ENCODE results near the gene NOTCH1.
A peak's percentile ranks its signal among the peaks of the same experiment; 100 is the strongest.

NOTCH1 gene

DNA sequence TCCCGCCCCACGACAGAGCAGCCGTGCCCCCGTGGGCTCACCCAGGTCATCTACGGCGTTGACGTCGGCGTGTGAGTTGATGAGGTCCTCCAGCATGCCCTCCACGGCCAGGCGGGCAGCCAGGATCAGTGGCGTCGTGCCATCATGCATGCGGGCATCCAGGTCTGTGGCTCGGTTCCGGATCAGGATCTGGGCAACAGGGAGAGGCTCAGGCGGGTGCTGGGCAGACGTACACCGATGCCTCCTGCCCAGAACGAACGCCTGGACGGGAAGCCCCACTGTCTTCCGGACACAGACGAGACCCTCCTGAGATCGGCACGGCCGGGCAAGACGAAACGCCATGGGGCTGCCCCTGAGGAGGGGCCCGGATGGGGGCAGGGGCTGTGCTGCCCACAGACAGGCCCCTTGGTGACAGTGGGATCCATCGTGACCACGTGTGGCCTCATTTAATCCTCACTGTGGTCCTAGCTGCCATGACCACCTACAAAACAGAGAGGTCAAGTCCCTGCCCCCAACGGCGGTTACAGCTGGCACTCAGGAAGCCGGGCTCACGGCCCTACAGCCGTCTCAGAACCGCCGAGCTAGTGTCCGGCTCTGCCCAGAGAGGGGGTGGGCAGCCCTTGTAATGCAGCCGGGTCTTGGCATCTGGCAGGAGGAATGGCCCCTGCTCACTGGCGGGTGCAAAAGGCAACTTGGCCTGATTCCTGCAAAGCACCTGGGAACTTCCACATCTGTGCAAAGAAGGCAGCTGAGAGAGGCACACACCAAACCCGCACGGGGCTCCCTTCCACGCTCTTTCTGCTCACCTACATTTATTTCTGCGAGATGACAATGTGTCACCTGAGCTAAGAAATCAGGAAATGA is 46.5 kb downstream of the NOTCH1 start:
- DNase-seq, result no peak

DNA sequence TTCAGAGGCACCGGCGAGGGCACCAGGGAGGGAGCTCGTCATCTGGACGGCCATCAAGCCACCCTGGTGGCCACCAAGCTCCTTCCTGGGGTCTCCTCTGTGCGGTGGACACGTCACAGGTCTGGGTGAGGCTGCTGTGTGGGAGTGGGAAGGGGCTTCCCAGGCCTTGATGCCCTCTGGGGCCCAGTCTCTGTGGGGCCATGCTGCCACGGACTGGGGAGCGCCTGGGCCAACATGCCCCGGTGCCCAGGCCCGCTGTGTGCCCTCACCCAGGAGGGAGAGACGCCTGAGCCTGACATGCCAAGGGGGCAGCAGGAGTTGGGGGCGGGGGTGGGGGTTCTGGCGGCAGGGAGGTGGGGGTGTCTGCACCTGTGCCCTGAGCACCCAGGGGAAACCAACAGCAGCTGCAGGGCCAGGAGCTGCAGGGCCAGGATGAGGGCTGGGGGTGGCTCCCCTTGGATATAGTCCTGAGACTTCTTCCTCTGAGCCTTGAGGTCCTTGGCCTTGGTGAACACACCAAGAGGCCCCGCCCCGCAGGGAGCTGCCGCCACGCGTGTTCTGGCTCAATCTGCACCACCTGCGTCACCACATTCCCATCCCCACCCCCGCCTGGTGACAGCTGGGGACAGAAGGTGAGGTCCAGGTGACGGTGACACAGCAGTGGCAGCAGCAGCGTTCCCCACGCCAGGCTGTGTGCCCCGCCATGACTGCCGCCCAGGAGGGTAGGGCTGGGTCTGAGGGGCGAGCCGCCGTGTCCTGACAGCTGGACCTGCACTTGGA is 47.7 kb downstream of the NOTCH1 start:
- no peak for DNase-seq

DNA sequence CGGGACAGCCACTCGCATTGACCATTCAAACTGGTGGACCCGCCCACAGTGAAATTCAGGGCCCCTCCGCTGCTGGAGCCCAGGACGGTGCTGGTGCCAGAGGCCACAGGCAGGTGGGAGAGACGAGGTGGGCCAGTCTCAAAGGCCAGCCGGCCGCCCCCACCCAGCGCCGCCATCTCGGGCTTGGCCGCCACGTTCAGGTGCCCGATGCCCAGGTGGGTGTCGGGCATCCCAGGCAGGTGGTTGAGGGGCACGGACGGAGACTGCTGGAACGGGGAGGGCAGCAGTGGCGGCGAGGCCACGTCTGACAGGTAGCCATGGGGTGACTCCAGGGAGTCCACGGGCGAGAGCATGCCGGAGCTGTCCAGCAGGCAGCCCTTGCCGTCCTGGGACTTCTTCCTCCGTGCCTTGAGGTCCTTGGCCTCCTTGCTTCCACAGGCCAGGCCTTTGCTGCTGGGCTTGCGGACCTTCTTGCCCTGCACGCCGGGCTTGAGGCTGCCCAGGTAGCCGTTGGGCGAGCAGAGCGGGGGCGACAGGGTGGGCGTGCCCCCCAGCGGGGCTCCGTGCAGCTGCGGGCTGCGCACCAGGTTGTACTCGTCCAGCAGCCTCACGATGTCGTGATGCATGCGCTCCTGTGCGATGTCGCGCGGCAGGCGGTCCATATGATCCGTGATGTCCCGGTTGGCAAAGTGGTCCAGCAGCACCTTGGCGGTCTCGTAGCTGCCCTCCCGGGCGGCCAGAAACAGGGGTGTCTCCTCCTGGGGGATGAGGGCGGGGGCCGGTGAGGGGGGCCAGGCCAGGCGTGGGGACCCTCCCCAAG is 48.8 kb downstream of the NOTCH1 start:
- DNase-seq, result no peak

DNA sequence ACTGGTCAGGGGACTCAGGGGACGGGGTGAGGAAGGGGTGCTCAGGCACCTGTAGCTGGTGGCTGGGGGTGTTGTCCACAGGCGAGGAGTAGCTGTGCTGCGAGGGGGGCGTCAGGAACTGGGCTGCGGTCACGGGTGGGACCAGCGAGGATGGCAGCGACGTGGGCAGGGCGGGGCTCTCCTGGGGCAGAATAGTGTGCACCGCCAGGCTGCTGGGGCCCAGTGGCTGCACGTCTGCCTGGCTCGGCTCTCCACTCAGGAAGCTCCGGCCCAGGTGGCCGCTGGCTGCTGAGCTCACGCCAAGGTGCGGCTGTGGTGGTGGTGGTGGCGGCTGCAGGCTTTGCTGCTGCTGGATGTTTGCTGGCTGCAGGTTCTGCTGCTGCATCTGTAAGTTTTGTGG is 49.7 kb downstream of the NOTCH1 start:
- no peak for DNase-seq

DNA sequence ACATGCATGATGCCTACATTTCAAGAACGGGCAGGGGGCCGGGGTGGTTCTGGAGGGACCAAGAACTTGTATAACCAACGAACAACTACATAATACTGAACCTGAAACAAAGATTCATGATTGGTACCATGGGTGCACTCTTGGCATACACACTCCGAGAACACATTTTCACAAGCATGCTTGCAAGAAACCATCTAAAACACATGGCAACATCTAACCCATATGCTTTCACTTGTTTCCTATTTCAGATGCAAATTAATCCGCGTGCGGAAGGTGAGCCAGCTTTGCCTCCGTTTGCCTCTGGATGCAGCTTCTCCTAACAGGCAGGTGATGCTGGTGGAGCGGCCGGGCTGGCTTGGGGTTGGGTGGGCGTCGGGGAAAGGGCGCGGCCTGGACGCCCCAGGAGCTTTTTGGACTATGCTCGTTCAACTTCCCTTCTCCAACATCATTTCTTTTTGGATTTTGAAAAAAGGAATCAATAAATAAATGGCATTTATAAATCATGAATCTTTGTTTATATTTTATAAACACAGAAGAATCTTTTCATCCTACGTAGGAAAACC is 50.5 kb downstream of the NOTCH1 start:
- no peak for DNase-seq

DNA sequence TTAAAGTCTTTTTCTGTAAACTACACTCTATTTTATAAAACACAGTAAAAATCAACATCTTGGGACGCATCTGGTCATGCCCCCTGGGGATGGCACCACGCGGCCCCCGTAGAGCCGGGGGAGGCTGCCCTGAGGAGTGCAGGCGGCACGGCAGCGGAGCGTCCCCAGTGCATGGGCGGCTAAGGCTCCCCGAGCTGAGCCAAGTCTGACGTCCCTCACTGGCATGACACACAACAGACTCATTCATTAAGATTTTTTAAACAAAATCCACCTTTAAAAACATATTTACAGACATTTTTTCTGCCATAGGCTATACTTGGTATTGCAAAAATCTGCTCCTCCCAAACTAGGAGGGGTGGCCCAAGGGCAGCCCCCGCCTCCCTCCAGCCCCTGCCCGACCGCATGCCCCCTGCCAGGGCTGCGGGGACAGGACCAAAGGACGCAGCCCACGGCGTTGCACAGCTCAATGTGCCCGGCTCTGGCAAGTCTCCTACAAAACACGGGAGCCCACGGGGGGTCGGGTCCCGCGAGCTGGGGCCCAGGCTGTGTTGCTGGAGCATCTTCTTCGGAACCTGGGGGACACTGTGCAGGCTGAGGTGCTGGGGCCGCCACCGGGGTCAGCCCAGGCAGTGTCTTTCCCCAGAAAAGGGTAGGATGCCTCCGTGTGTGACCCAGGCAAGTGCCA is 51.2 kb downstream of the NOTCH1 start:
- no peak for DNase-seq

DNA sequence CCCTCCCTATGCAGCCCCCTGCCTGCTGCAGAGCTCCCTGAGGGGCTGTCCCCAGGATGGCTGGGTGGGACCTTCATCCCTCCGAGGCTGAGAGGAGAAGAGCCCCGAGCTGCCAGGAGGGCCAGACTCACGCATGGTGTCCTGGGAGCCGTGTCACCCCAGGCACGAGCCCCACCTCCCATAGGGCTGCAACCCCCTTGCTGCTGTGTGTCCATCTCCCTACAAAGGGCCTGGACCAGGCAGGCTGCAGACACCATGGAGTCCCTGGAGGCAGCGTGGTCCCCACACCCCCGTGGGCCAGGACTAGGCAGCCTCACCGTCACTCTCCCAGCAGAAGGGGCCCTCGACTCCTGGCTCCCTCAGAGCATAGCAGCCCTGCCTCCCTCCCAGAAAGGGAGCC is 51.8 kb downstream of the NOTCH1 start:
- DNase-seq, result no peak

DNA sequence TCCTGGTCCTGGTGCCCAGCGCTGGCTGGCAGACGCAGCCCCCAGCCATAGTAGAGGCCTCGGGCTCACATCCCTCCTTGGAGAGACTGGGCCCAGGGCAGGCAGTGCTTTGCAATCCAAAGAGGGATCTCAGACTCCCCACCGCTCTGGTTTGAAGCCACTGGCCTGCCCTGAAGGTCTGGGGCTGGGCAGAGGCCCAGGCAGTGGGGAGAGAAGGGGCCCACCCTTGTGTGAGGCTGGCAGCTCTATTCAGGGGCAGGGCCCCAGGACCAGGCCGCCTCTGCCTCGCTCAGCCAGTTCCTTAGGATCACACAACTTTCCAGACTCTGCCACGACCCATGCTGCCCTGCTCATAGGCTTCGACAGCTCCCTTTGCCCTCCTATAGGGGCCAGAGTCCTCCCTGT is 52.3 kb downstream of the NOTCH1 start:
- no peak for DNase-seq

DNA sequence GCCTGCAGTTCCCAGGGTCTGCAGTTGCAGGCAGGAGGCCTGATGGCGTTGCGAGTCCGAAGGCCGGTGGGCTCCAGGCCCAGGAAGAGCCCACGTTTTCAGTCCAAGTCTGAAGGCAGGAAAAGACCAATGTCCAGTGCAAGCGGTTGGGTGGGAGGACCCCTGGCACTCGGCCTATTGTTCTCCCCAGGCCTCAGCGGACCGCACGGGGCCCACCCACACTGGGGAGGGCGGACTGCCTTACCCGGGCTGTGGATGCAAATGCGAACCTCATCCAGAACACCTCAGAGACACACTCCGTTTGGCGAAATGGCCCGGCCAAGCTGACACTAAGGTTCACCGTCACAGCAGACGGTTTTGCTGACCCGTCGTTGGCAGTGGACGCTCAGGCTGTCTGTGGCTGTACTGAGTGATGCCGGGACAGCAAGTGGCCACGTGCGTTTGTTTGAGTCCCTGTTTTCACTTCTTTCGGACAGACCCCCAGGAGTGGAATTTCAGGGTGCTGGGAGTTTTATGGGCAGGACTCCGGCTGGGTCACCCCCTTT is 52.8 kb downstream of the NOTCH1 start:
- DNase-seq, result no peak

DNA sequence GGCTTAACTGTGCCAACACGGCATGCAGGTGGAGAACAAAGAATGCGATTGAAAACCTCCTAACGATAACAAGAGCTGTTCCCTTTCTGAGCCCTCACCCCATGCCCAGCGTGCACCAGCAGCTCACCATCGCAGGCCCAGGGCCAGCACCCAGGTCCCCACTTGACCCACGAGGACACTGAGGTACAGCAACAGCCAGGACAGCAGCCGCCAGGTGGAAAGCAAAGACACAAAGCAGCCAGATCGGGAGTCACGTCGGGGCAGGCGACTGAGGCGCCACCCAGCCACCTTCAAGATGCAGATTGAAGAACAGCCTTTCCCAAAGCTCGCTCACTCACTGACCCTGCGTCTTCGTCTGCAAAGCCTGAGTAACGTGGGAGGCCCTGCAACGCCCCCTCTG is 56.1 kb downstream of the NOTCH1 start:
- no peak for DNase-seq

DNA sequence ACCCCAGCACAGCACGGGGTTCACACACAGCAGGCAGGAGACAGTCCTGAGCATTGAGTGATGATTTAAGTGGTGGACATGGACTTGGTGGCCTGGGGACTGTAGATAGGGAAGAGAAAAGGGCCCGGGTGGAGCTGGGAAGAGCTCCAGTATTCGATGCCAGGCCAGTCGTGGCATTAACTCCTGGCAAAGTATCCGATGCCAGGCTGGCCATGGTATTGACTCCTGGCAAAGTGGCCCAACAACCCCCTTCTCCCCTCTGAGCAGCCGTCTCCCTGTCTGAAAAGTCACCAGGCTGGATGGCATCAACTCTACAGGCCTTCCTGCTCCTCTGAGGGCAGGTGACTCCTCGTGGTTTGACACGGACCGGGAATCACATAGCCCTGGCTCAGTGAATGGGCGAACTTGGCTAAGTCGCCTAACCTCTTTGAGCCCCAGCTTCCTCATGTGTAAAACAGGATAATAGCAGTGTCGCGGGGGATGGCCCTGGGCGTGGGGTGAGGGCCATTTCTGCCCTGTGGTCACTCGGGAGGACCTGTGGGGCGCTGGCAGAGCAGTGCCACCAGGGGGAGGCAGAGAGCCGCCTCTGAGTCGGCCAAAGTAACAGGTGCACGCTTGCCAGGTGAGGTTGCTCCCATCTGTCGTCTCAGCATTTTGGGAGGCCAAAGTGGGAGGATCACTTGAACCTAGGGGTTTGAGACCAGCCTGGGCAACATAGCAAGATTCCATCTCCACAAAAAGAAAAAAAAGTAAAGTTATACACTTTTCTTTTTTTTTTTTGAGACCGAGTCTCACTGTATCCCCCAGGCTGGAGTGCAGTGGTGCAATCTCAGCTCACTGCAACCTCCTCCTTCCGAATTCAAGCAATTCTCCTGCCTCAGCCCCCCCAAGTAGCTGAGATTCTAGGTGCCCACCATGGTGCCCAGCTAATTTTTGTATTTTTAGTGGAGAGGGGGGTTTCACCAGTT is 57.3 kb downstream of the NOTCH1 start:
- peak; percentile 83 for DNase-seq

DNA sequence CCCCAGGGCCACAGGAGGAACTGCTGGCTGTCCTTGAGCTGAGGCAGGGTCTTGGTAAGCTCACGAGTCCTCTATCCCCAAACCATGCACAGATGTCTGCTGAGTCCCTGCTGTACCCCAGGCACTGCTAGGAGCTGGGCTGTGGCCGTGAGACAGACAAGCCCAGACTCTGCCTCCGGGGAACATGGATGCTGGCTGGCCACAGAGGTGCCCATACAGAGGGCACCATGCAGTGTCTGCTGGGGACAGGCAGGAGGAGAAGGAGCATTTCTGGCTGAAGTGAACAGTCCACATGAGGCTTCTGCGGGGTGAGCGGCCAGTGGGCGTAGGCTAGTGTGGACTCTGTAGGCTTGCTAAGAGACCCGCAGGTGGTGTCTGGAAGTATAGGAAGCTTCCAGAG is 58.2 kb downstream of the NOTCH1 start:
- no peak for DNase-seq

DNA sequence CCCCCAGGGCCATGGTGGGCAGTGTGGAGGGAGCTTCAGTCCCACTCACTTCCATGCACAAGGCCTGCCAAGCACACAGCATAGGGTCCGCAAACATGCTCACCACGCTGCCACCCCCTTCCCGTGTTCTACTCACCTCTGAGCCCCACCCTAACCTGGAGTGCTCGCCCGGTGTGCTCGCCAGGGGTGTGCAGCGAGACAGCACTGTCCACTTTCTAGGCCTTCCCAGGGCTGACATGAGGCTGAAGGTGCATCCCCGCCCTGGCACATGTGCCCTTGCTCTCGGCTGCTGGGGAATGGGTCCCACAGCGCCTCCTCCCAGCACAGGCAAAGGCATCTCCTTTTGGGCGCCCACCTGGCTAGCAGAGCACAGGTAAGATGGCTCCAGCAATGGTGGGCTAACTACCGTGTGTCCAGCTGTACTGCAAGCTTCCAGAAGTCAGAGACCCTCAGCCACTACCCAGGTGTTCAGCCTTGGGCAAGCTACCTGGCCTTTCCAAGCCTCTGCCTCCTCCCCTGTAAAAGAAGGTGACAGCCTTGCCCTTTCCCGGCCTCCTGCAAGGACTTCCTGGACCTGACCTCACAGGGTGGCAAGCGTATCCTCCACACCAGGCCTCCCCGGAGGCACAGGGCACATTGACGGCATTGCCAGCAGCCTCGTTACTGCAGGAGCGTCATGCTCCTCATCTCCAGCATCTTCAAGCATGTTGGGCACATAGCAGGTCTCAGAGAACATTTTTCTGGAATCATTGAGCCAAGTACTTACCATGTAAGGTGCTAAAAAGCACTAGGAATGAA is 58.8 kb downstream of the NOTCH1 start:
- no peak for DNase-seq

DNA sequence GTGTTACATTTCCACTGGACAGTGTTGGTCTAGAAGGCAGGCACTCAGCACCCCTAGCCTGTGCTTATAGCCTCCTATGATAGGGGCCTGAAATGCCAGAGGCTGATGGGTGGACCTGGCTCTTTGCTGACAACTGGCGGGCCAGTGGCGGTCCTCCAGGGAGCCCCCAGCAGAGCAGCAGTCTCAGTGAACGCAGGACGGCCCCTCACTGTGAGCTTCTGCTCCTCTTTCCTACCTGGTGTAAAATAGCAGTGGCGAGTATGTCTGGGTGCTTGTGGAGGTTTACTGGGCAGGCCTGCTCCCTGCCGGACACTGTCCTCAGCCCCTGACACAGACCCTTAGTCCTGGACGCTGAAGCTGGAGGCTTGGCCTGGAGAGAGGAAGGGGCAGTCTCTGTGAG is 59.7 kb downstream of the NOTCH1 start:
- DNase-seq, result no peak

DNA sequence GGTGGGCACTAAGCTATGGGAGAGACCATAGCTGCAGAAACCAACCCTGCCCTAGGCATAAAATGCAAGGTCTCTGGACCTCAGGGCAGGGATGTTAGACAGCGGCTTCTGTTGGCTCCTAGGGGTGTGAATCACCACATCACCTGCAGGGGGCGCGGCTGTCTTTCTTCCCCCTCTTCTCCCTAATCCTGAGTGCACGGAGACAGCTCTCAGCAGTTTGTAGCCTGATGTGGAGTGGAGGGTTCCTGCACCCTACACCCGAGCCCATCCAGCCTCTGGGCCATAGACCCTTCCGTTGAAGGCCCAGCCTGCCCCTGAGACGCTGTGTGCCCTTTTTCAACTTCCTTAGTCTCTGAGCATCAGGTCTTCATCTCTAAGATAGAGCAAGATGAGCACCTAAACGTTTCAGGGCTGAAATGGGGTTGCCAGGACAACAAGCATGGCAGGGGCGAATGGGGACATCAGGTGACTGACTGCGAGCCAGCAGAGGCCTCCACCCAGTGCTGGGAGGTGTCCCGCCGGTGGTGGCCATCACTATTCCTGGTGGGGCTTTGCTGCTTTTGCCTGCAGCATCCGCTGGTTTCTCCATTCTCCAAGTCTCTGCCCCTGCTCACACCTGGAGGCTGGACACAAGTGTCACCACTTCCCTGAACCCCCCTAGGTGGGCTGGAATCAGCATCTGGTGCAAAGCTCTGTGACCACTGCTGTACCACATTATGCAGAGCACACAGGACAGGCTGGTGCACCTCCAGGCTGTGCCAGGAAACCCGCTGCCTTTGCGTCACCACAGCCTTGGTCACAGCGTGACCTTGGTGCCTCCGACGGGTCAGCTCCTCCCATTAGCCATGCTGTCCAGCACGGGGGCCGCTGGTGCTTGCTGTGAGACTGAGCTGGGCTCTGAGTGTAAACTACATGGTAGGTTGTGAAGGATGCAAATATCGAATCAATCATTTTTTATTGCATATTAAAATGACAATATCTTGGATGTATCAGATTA is 60.5 kb downstream of the NOTCH1 start:
- DNase-seq, result peak; percentile 89

DNA sequence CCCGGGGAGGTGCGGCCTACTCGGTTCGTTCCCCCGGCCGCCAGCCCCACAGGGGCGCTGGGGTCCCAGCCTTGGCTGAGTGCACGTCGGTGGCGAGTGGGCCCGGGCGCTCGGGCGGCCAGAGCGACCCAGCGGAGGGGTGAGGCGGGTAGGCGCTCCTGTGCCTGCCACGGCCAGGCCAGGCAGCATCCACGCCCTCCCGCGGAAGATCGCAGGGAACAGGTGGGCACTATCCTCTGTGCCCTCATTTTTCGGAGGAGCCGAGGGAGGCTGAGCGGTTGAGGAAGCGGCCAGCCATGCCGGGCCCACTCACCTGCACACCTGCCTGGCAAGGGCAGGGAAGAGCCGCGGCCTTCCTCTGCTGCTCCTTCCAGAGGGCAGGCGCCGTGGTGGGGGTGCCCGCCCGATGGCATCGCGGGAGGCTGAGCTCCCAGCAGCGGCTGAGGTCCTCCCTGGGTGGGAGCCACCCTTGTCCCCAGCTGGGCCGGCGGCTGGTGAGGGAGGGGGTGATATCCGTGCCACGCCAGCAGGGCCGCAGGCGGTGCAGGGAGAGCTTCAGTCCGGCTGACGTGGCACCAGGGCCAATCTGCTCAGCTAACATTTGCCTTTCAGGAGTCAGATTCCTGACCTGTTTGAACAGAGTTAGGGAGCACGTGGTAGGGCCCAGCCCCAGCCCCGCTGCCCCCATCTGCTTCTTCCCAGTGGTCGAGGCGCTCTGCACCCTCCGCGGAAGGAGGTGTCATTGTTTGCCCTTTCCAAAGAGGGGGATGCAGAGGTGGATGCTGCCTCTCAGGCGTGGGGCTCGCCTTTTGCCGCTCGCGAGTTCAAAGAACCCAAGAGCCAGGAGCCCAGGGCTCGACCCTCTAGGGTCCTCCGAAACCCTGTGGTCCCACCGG is 61.4 kb downstream of the NOTCH1 start:
- no peak for DNase-seq

DNA sequence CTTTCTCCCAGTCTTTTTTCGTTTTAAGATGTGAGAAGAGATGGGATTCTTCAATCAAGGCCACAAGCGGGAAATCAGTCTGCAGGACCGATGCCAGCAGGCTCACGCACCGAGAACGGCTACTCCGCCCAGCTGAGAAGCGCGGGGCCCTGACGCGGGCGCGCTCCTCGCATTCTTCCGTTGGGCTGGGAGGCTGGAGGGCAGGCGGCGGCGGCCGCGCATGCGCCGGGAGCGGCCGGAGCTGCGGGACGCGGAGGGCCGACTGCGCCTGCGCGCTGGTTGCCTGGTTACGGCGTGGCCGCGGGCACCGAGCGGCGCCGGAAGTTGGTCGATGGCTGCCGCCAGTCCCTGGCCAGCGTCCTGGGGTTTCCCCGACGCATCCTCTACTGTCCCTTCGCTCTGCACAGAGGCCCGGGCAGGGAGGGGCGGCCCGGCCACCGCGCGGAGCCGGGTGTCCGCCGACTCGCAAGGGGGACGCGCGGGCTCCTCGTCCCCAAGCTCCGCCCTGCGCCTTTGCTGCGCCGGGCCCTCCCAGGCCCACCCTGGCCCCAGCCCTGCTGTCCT is 62.2 kb downstream of the NOTCH1 start:
- DNase-seq, result peak; percentile 97
